ENCODE measurements around the gene TMEM150A. TPM values are rescaled to one million over a fixed set of nuclear protein-coding genes. Genes with fewer than 3 reads are reported as not detected.

Gene TMEM150A
- total and polyA plus RNA-seq, 2 donors (not counting 3 experiments of a cell fraction or from before 2014, with no cell fraction given), result 17.7 to 35.7 TPM

DNA sequence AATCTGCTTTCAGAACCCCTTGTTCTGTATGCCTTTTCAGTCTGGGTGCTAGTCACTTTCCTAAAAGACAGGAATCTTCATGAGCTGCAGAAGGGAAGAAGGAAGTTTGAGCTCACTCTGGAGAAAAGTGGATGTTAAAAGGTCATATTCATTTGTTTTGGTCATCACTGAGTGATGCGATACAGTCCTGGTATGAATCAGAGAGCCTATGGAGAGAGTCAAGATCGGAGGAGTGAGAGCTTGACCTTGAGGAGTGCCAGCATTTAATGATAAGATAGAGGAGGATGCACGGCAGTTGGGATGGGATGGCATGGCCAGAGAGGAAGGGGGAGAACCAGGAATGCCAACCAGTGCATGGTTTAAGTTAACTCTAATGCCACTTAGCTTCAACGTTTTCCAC, 33.1 kb upstream of the TMEM150A start:
- FAIRE-seq (no peak), DNase-seq (ENCODE audit: low read depth, low spot score) (no peak)
- H3K4me2 ChIP-seq (ENCODE audit: insufficient read depth, low read length), result no peak overlapping the region
- H3K9ac ChIP-seq (replicated peaks; ENCODE audit: extremely low read depth, insufficient read depth, low read length), result no peak overlapping the region
- H3K4me1 ChIP-seq (ENCODE audit: control insufficient read depth, extremely low read depth, insufficient read depth, low read length), result no peaks in the 10 kb centered on the region
- no peaks in the 10 kb centered on the region for H3K9me1 ChIP-seq (replicated peaks; ENCODE audit: control insufficient read depth, extremely low read depth, insufficient read depth, low read length)
- H3K27ac ChIP-seq (ENCODE audit: insufficient read depth, low read depth, low read length), result no peak overlapping the region
- dilution Hi-C loops (cut with MboI; ENCODE audit: extremely low pct_ligation_motif_present, low sequenced_read_pairs) (no loop called here), intact Hi-C loops (cut with micrococcal nuclease) (no loop called here)
- no peak overlapping the region for H3K4me3 ChIP-seq (replicated peaks in 1 of 3; ENCODE audit: insufficient read depth in 1 of 3, low read depth in 1 of 3, low read length in 3 of 3)
- TF ChIP-seq, protein P1, sequence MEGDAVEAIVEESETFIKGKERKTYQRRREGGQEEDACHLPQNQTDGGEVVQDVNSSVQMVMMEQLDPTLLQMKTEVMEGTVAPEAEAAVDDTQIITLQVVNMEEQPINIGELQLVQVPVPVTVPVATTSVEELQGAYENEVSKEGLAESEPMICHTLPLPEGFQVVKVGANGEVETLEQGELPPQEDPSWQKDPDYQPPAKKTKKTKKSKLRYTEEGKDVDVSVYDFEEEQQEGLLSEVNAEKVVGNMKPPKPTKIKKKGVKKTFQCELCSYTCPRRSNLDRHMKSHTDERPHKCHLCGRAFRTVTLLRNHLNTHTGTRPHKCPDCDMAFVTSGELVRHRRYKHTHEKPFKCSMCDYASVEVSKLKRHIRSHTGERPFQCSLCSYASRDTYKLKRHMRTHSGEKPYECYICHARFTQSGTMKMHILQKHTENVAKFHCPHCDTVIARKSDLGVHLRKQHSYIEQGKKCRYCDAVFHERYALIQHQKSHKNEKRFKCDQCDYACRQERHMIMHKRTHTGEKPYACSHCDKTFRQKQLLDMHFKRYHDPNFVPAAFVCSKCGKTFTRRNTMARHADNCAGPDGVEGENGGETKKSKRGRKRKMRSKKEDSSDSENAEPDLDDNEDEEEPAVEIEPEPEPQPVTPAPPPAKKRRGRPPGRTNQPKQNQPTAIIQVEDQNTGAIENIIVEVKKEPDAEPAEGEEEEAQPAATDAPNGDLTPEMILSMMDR (IDR thresholded peaks at IDR 0.05; ENCODE audit: extremely low read depth in 1 of 2, insufficient read depth in 1 of 2, low read depth in 1 of 2, low read length in 2 of 2), result no peak
- BruUV-seq (replicated peaks), result no TSS peak
- no peak overlapping the region for H2AFZ ChIP-seq (ENCODE audit: low read depth, low read length)
- H3K9me3 ChIP-seq (replicated peaks; ENCODE audit: control insufficient read depth, insufficient read depth, low read length), result no peaks in the 10 kb centered on the region
- peaks cover 3% of the 10 kb centered on the region for H4K20me1 ChIP-seq (replicated peaks; ENCODE audit: control insufficient read depth, extremely low read depth, insufficient read depth, low read length)
- peaks cover 13% of the 10 kb centered on the region for H3K79me2 ChIP-seq (ENCODE audit: control insufficient read depth, insufficient read depth, low read length)
- ChIA-PET POLR2A (no interaction called here), CTCF (interaction anchor here (0.8 to 5.9 kb wide), 8 partner anchors 10 to 180 kb away, joined by 3 to 137 read pairs (median 38); partner anchors contain the start of gene TMEM150A)
- peaks cover 33 to 51% of the 10 kb centered on the region in 2 experiments for H3K36me3 ChIP-seq (ENCODE audit: control insufficient read depth in 2 of 2, extremely low read depth in 1 of 2, insufficient read depth in 2 of 2, low read length in 2 of 2)
- H3K27me3 ChIP-seq (ENCODE audit: control insufficient read depth in 2 of 2, insufficient read depth in 2 of 2, low read length in 2 of 2), result no peaks in the 10 kb centered on the region

- H3K9me1 ChIP-seq (replicated peaks; ENCODE audit: control insufficient read depth, extremely low read depth, insufficient read depth, low read length), result no peaks in the 10 kb centered on the region
- dilution Hi-C loops (cut with MboI; ENCODE audit: extremely low pct_ligation_motif_present, low sequenced_read_pairs) (no loop called here), intact Hi-C loops (cut with micrococcal nuclease) (no loop called here)
- no peaks in the 10 kb centered on the region for H3K27me3 ChIP-seq (ENCODE audit: control insufficient read depth in 2 of 2, insufficient read depth in 2 of 2, low read length in 2 of 2)
- no peak overlapping the region for H3K4me2 ChIP-seq (ENCODE audit: insufficient read depth, low read length)
- peaks cover 3% of the 10 kb centered on the region for H4K20me1 ChIP-seq (replicated peaks; ENCODE audit: control insufficient read depth, extremely low read depth, insufficient read depth, low read length)
- peaks cover 36 to 53% of the 10 kb centered on the region in 2 experiments for H3K36me3 ChIP-seq (ENCODE audit: control insufficient read depth in 2 of 2, extremely low read depth in 1 of 2, insufficient read depth in 2 of 2, low read length in 2 of 2)
- BruUV-seq (replicated peaks), result no TSS peak
- H2AFZ ChIP-seq (ENCODE audit: low read depth, low read length), result no peak overlapping the region
- H3K9ac ChIP-seq (replicated peaks; ENCODE audit: extremely low read depth, insufficient read depth, low read length), result no peak overlapping the region
- H3K4me1 ChIP-seq (ENCODE audit: control insufficient read depth, extremely low read depth, insufficient read depth, low read length), result no peaks in the 10 kb centered on the region
- no peak for TF ChIP-seq GATA2 (IDR thresholded peaks at IDR 0.05; ENCODE audit: insufficient read depth, insufficient read length, low read depth, low read length)
- no peak for TF ChIP-seq POLR2AphosphoS5 (IDR thresholded peaks at IDR 0.05; ENCODE audit: insufficient read depth, low read depth, low read length)
- TF ChIP-seq MYC (IDR thresholded peaks at IDR 0.05; ENCODE audit: low read depth, low read length), result no peak
- no peak for TF ChIP-seq FOS (IDR thresholded peaks at IDR 0.05; ENCODE audit: borderline replicate concordance, insufficient read depth, low read length)
- TF ChIP-seq, protein P1 (IDR thresholded peaks at IDR 0.05; ENCODE audit: extremely low read depth in 1 of 2, insufficient read depth in 1 of 2, low read depth in 1 of 2, low read length in 2 of 2), result no peak
- TF ChIP-seq POLR2A (IDR thresholded peaks at IDR 0.05; ENCODE audit: low read depth, low read length), result no peak
- H3K27ac ChIP-seq (ENCODE audit: insufficient read depth, low read depth, low read length), result no peak overlapping the region
- H3K9me3 ChIP-seq (replicated peaks; ENCODE audit: control insufficient read depth, insufficient read depth, low read length), result no peaks in the 10 kb centered on the region
- CTCF ChIA-PET, result interaction anchor here (0.8 to 5.9 kb wide), 5 partner anchors 14 to 94 kb away, joined by 3 to 137 read pairs (median 74); partner anchors contain the start of gene TMEM150A
- H3K4me3 ChIP-seq (replicated peaks in 1 of 3; ENCODE audit: insufficient read depth in 1 of 3, low read depth in 1 of 3, low read length in 3 of 3), result no peak overlapping the region
- DNase-seq (ENCODE audit: low read depth, low spot score) (no peak), FAIRE-seq (no peak)
- POLR2A ChIA-PET, result interaction anchor here (0.6 kb wide), 1 partner anchor 59 kb away, joined by 4 read pairs; no protein-coding TSS in a partner anchor
- peaks cover 13% of the 10 kb centered on the region for H3K79me2 ChIP-seq (ENCODE audit: control insufficient read depth, insufficient read depth, low read length)
Measured at GRCh38 chr2:85635011-85635410, 32.5 kb upstream of the TMEM150A start.

Measured in endothelial cell of umbilical vein (primary cell).